NCI-H1436 (cell line): Measurements from ENCODE around the gene AHNAK.
"Not testable (repeated sequence)": the region's sequence is repeated elsewhere in the genome, so short reads cannot be mapped to it uniquely, and the experiment has no call there.

ENCODE experiments used
- DNase-seq: peaks from one replicate; lab custom pipeline; 2025; lab: John Stamatoyannopoulos, UW

AHNAK gene

DNA sequence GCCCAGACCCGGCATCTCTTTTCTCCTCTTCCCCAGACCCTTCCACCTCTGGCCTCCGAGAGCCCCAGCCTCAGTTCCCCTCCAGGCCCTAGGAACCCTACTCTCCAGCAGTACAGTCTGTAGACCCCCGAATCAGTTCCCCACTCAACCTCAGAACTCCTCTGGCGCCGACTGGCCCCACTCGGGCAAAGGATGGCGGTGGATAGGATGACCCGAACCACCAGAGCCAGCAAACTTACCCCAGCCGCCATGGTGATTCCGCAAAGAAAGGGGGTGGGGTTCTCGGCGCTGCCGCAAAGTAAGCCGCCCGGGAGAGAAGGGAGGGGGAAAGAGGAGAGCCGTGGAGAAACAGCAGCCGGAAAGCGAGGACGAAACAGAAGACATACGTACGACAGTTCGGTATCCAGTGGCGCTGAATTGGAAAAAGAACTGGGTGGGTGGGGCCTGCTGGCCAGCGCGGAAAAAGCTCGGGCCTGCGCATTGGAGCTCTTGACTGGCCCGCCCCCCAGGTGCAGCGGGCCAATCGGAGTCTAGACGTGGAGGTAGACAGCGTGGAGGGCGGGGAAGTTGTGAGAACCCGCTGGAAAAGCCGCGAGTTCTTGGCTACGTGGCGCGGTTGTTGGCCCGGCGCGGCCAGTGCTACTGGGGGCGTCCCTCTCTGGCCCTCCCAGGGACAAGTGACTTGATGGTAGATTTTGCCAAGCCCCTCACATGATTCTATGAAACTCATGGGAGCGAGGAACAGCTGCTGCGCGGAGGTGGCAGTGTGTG lies 27.2 kb upstream of the AHNAK start, which contains the start of gene EEF1G:
TSS of gene EEF1G (minus strand) at position 300 of the 771 bp plus-strand sequence. CDS start at position 251, 49 bp downstream.
- peak; percentile 99 for DNase-seq

DNA sequence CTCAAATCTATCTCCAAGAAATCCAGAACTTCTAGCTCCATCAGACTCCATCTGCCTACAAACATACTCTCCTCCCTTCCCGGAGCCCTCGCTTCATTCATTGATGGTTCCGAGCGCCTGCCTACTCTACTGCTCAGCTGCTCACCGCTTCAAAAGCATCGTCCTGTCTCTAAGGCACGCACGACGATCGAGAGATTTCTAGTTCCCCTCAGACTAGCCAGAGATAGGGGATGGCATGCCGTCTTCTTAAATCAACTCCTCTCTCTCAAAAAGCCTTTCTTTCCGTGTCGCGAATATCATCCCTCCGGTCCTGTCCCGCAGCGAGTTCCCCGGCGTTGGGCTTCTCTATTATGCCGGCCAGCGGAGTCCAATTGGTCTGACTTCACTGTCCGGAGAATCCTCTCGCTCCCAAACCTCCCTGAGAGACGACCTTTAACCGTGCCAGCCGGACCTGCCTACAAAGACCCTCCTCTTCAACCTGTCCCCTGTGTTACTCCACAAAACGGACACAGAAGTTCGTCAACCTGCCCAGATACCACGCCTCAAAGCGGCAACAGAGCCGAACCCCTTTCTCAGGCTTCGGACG lies 26.5 kb upstream of the AHNAK start:
- DNase-seq = no peak

DNA sequence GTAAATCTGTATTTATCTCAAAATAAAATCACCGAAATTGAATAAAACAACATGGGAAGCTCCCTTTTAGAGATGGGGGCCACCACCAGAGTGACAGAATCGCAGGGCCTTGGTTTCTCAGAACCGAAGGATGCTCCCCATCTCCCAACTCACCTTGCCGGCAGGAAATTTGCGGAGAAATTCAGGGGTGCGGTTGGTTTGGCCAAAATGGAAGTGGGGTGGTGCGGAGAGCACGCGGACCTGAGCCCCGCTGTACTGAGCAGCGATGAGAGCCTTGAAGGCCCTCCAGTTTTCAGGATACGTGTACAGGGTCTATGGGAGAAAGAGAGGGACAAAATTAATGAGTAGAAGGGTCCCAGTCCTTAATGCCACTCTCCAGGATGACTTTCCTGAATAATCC lies 25.8 kb upstream of the AHNAK start:
- no peak for DNase-seq

DNA sequence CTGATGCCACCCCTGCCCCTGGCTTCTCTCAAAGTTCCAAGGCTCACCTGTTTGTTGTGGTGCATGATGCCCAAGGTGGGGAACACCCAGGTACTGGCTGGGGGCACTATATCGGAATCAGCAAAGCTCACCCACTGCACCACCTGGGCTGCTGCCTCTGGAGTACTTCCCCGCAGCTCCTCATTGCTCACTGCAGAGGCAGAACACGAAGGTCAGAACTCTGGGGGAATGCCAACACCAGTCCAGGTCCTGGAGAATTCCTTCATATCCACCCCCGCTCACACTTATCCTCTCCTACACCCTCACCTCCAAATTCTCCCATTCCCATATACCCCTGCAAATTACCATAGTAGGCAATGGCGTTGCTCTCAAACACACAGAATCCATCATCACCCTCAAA lies 24.9 kb upstream of the AHNAK start:
- not testable (repeated sequence) for DNase-seq

DNA sequence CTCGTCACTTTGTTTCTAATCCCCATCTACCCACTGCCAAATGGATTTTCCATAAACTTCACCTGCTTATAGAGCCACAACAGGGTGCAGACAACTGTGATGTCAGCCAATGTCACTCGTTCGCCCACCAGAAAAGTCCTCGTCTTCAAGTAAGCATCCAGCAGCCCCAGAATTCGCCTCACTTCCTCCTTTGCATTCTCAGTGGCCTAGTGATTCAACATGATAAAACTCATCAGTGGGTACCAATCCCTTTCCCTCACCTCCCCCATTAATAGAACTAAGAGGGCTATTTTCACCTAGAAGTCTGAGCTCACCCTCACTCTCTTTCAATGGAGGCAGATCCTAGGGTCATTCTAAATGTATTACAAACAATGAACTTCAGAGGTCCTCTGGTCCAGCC lies 24.3 kb upstream of the AHNAK start:
- not testable (repeated sequence) for DNase-seq

DNA sequence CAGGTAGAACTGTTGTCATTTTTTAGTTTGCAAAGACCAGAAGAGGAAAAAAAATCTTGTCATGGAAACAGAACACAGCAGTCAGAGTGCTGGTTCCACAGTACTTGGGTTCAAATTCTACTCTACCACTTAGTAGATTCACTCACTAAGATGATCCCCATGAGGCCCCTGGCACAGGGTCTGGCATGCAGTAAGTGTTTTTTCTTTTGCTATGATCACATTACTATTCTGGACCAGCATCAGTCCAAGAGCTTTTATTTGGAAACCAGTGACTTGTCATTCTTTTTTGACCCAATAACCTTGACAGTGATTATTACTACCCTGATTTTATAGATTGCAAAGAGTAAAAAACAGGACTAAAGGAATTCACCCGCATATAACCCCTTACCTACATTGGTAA lies 23.0 kb upstream of the AHNAK start:
- DNase-seq = no peak

DNA sequence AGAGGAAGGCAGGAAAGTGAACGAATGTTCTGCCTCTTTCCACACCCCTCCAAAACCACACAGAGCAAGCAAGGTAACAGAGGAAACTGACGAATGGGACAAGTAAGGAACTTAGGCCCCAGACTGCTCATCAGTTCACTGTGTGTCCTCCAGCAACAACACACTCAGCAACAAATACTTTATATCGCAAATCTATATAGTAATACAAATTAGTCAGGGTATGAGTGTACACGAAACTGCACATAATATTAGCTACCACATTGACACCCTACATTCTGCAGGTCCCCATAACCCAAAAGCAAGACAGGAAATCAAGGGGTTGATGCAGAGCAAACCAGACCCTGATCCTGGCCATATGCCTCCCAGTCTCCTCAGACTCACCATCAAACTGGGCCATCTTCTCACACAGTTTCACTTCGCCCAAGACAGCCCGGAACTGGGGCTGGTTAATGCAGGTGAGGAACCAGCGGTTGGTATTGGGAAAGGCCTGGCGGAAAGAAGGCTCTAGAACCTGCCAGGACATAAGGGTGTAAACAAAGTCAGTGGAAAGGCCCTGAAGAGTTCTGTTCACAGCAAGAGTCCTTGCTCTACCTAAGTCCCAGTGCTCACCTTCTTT lies 20.5 kb upstream of the AHNAK start:
- DNase-seq = no peak

DNA sequence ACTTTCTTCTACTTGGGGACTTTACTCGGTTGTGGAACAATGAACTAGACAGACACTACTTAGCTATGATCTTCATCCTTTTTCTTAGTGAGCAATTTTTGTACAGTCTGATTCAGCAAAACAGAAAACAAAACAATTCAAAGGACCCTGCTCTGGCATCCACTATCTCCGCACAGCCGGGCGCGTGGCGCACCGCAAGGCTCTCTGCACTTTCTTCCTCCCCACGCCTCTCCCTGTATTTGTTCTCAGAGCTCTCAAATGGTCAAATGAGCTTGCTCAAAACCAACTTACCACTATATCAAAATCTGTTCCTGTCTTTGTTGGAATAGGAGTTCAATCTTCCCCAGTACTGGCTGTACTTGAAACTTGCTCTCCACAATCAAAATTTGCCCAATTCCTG lies 19.6 kb upstream of the AHNAK start:
- no peak for DNase-seq

DNA sequence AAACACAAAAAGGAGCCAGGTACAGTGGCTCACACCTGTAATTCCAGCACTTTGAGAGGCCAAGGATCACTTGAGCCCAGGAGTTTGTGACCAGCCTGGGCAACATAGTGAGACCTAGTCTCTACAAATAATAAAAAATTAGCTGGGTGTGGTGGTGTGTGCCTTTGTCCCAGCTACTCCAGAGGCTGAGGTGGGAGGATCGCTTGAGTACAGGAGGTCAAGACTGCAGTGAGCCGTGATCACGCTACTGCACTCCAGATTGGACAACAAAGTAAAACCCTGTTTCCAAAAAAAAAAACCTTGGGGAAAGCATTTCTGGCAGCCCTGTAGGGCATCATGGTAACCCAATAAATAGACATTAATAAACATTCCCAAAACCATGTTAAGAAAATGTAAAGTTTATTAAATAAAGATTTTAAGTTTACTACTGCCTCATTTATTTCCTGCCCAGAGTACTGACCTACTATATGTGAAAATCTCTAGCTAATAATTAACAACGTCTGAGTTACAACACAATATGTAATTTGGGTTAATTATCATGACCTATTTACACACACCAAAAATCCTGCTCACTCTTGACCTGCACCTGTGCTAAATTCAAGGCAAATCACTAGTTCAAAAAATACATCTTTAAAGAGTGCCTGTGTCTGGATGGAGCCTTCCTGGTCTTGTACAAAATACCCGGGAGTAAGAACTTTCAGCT lies 18.6 kb upstream of the AHNAK start:
- DNase-seq = no peak

DNA sequence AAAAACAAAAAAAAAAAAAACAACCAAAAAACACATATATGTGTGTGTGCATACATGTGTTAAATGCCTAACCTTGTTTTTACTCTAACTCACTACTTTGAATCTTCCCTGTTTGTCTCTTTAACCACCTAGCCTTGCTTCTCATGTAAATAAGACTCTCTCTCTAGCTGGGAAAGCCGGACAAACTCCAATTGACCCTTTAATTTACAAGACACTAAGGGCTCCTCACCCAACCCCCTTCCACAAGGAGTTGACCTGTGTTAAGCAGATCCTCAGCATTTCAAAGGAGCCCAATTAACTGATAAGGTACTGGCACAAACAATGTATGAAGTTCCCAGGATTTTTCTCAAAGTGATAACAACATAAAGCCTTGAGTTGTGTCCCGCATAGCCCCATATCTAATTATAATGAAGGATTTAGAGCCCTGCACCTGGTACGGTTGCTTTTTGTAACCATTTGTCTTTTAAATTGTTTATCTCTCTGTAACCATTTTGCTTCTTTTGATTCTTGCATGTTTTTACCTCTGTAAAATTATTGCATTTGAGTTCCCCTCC lies 15.1 kb upstream of the AHNAK start:
- not testable (repeated sequence) for DNase-seq

DNA sequence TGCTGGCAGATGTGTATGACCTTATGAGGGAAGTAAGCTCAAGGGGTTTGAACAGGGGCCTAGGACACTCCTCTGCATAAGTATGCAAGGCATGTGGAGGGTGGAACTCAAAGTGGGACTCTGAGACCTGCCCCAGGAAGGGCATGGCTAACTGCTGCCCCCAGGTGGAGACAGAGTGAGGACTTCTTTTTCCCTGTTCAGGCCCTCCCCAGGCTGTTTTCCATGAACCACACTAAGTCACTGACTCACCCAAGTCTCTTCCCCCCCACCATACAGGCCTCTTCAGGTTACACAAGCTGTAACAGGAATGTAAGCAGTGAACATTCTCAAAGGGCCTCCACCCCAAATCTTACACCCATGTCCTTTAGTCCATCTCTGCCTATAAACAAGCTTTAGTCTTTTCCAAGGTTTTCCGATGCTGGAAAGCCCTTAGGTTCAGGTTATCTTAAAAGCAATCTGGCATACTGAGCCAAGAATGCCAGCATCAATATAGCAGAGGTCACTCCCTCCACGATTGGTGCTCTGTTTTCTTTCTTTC lies 14.0 kb upstream of the AHNAK start:
- DNase-seq = peak; percentile 40

DNA sequence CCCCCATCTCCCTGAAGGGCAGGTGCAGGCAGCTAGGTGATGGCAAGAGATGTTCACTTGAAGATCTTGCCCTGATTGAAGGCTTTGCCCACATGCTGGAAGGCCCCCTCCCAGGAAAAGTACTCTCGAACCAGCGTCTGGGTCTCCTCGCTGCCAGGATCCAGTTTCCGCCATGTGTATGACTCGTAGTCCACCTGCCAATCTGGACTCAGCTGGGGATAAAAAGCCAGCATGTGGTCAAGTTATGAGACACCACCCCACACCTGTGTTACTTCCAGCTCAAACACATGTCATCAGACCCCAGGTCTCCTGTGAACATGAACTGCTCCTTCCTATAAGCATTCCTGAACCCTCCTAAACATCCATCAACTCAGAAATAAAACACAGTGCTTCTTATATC lies 13.0 kb upstream of the AHNAK start:
- not testable (repeated sequence) for DNase-seq

DNA sequence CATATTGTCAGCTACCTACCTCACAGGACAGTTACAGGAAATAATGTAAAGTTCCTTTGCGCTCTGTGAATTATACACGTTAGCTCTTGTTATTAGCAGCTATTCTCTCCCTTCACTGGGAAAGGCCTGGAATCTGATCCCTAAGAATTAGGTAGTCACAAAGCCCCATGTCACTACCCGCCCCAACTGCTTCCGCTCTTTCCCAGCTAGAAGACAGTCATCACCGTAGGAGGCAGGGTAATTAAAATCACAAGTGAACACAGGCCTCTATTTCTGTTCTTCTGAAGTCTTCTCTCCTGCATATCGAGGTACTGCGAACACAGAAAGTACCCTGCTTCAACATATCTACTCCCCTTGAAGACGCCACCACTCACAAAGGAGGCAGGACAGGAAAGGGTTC lies 12.6 kb upstream of the AHNAK start:
- no peak for DNase-seq

DNA sequence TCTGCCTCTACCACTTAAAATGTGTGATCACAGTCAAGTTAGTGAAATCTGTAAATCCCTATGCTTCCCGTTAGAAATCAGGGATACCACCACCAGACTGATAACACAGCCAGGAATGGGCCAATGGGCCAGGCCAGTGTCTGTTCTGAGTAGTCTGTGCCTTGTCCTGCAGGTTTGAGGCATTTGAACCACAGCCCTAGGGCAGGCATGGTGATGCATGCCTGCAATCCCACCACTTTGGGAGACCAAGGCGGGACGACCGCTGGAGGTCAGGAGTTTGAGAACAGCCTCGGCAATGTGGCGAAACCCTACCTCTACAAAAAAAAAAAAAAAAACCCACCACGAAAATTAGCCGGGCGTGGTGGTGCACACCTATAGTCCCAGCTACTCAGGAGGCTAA lies 12.1 kb upstream of the AHNAK start:
- no peak for DNase-seq

DNA sequence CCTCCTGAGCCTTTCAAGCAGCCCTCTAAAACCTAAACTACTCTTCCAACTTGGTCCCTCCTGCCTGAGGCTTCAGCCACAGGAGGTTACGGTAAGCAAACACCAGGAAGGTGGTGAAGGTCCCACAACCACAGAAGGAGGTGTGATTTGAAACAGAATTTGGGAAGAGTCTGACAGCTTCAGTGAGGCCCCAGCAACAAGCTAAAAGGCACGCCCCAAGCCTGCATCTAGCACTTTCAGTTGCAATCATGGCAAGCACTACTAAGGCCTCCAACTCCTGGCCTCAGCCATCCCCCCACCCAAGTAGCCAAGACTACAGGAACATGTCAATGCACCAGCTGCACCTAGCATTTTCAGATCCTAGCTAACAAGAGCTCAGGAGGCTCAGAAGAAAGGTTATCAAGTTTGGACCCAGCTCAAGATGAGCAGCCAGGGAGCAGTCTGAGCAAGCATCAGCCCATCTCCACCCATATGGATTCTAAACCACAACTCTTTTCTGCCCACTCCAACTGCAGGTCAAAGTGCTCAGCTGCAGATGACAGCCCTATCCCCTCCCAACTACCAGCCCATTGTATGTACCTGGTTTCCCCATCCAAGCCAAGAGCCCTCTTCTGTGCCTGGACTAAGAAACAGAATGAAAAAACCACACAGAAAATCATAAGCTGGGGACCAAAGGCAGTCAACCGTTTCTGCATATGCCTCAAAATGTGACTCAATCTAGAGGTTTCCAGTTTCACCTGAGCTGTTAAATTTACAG lies 10.4 kb upstream of the AHNAK start:
- DNase-seq = no peak

DNA sequence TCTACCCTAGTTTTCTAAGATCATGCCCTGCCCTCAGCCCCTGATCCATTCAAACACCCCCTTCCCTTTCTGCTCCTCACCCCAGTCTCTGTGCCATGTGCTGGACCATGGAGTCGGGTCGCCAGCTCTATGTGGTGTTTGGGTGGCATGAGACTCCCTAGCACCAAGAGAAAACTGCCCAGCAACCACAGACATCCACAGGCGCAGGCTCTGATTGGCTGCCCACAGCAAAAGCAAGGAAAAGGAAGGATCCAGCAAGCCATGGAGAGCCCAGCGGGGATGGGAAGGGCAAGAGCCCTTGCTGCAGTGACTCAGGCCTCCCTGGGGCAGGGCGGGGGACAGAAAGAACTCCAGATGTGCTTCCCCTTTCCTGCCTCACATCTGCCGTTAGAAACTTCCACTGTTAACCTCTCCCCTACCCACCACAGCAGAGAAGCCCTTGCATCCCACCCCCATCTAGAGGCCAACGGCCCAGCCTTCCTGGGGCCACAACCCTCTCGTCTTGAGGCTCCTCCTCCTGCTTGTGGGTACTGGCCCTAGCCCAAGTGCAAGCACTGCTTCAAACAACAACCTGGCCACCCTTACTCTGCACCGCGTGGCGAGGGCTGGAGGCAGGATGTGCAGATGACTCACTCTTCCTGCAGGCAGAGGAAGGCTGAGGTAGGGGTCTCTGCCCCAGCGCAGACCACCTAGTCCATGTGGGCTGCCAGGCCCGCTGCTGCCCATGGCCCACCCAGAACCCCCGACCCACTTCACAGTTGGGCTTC lies 9.7 kb upstream of the AHNAK start:
- DNase-seq = no peak

DNA sequence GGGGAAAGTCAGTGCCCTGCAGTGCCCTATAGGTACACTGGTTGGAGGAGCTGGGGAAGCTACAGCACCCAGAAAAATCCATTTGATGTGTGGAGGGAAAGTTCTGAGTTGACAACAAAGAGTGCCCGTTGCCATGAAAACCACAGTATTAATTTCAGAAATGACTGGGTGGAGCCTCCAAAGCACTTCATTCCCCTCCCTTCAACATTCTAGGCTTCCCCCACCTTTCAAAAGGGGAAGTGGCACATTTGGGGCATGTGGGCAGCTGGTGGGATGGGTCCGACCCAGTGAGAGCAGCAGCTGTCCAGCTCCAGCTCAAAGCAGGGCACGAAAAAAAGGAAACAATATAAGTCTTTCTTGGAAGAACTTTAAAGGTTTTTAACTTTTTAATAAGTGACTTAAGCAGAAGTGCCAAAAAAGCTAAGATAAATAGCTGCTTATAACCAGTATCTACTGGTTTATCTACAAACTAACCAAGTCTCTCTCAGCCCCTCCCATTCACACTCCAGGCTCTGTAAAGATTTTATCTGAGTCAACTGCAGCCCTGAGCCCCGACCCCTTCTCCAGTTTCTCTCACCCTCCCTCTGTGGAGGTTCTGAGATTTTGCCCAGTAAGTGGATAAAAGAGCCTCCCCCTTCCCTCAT lies 9.0 kb upstream of the AHNAK start:
- DNase-seq = no peak

DNA sequence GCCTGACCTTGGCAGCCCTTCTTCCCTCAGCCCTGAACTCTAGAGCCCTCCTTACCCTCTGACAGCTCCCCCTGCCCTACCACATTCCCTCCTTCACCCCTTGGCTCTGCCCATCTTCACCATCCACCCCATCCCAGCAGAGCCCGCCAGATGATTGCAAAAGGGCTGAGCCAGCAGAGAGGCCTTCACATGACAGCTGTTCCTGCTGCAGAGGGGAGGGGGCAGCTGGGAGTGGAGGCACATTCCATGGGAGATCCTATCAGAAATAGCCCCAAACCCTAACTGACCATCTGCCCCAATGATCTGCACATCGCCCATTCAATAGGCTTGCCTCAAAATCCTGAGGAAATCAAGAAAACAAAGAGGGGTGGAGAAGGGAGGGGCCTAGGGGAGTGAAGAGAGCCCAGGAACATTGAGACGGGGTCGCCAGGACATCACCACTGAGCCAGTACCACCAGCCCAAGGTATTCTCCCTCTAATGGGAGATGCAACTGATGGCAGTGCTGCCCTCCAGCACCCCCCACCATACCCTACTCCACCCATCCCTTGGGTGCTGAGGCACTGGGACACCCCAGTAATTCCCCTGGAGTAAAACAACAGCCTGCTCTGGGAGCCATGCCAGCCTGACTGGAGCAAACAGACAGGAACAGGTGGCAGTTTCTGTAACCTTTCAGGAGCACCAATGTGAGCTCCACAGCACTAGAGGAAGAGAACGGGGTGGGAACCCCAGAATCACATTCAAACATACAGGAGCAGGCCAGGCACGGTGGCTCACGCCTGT lies 8.0 kb upstream of the AHNAK start:
- DNase-seq = no peak

DNA sequence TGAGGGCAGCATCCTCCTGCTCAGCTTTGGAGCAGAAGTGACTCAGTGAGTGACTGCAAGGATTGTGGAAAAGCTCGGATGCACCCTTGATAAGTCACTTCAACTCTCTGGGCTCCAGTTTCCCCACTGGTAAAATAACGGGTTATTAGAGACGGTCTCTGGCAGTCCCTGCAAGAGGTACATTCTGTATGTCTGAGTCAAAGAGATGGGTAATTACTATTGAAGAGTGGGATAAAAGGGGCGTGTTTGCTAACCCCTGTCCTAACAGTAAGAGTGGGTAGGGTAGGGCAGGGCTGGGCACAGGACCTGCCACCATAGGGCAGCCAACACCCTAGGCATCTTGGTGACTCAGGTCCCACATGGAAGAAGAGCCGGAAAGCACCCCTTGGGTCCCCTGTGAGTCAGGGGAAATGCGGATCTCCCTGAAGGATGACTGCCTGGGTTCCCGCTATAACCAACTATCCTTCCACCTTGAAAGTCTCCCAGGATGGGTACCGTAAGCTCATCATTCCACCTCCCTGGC lies 7.3 kb upstream of the AHNAK start:
- DNase-seq = no peak
